Heart left ventricle (tissue), 16 donors: Measurements from ENCODE around the gene ZNF330. TPM values are rescaled to one million over a fixed set of nuclear protein-coding genes. Genes with fewer than 3 reads are reported as not detected.
"Not testable (repeated sequence)": the region's sequence is repeated elsewhere in the genome, so short reads cannot be mapped to it uniquely, and the experiment has no call there.

Experiments
- ATAC-seq, 4 donors: fragments of 200-7000 bp; cut with Tn5 transposase; one replicate each; pipeline ENCODE4 v1.9.1; 2020 to 2022; ENCODE audit warnings: moderate library complexity in 4 of 4, mild to moderate bottlenecking in 3 of 4, moderate number of reproducible peaks in 1 of 4
- DNase-seq, 5 donors: peaks; one replicate each; pipeline ENCODE4 v3.0.0-alpha.2; 2020
- H3K27ac ChIP-seq, 12 donors: fragments of 200-600 bp; sonication (generic) in 4 of 12; one replicate each; pipeline versions ENCODE4 v1.5.0 to v1.8.0; 2016 to 2022; ENCODE audit warnings: mild to moderate bottlenecking in 2 of 12
- H3K27me3 ChIP-seq, 9 donors: fragments of 200-600 bp; sonication (generic) in 2 of 9; one replicate each; pipeline versions ENCODE4 v1.5.1 to v1.8.0; 2016 to 2022; ENCODE audit warnings: mild to moderate bottlenecking in 3 of 9
- H3K36me3 ChIP-seq, 9 donors: fragments of 200-600 bp; sonication (generic) in 2 of 9; one replicate each; pipeline versions ENCODE4 v1.5.0 to v1.8.0; 2018 to 2022; ENCODE audit warnings: mild to moderate bottlenecking in 2 of 9
- H3K4me1 ChIP-seq, 12 donors: fragments of 200-600 bp; sonication (generic) in 4 of 12; one replicate each; pipeline versions ENCODE4 v1.5.0 to v1.8.0; 2016 to 2022; ENCODE audit warnings: mild to moderate bottlenecking in 3 of 12
- H3K4me3 ChIP-seq, 12 donors: fragments of 200-600 bp; sonication (generic) in 4 of 12; one replicate each; pipeline versions ENCODE4 v1.5.0 to v1.8.0; 2017 to 2022; ENCODE audit warnings: mild to moderate bottlenecking in 9 of 12, moderate library complexity in 4 of 12
- H3K9me3 ChIP-seq, 12 donors: fragments of 200-600 bp; sonication (generic) in 4 of 12; one replicate each; pipeline versions ENCODE4 v1.5.0 to v1.8.0; 2016 to 2022; ENCODE audit warnings: mild to moderate bottlenecking in 1 of 12
- CTCF ChIP-seq, 12 donors: fragments of 200-600 bp; sonication (generic) in 4 of 12; IDR thresholded peaks; one replicate each; pipeline versions ENCODE4 v1.5.0 to v1.8.0; 2018 to 2022; ENCODE audit warnings: antibody characterized with exemption in 12 of 12, mild to moderate bottlenecking in 5 of 12
- POLR2A ChIP-seq, 2 donors: fragments of 450-650 bp; IDR thresholded peaks; one replicate each; pipeline ENCODE4 v1.6.1; 2017; ENCODE audit warnings: antibody characterized with exemption in 2 of 2, mild to moderate bottlenecking in 2 of 2, moderate library complexity in 2 of 2
- WGBS, 4 donors: extraction: QIAGEN DNeasy Blood & Tissue Kit in 2 of 4; methylation state at CpG; one replicate each; pipeline versions ENCODE4 v1.1.5 to v1.1.7; 2013 to 2018; 5-methylcytosine and 5-hydroxymethylcytosine counted together
- intact Hi-C, 10 donors: fragments of 100-400 bp; cut with DNase I; formaldehyde crosslinking; loops; one replicate each; pipeline versions ENCODE4 v1.11.1 to v1.14.2; 2022
- polyA plus RNA-seq, 2 donors: library from polyadenylated mRNA; stranded (reverse); fragments of 200-250 nt; gene quantifications; one replicate each; pipeline ENCODE4 v1.2.3, GENCODE V29; 2013
- total RNA-seq, 9 donors: library from RNA; depleted of rRNA in 2 of 9; stranded (reverse); fragments of >200 nt in 2 of 9; fragmentation: NEBNext Ultra II Directional in 3 of 9; extraction: Animal tissue kit (Norgen Biotek cat#: 25700) in 3 of 9; gene quantifications; one replicate each; pipeline versions ENCODE4 v1.1.0 to v1.2.4, GENCODE V29; 2016 to 2023
- donor health status: ischemic (EF 13 %, LVEDD 7.1; RV severe dilation, severe dysfunction).
- donor health status: healthy with polysubstance abuse.
- donor health status: DM: no; HTN: yes; CAD: no.
- donor health status: DM: no; HTN: no; CAD: no.
- donor health status: ischemic (EF 25% LVEDD 6.9; RV normal size, moderate dysfunction).
- donor health status: ischemic (EF 25% LVEDD 5.7; RV mildly dilated, moderate dysfunction).
- donor health status: healthy.
- donor health status: DM: yes; HTN: yes; CAD: no.
- donor health status: ischemic (EF 35%, LVEDD 5.7; RV mildly dilated, moderate dysfunction).
- donor health status: nonischemic (EF 11% LVEDD 7.7; RV severe dilation, severe dysfunction).
- donor health status: DM: yes; HTN: yes; CAD: no.
- donor health status: PGD.
- donor health status: ischemic (EF 29% LVEDD 5.4; RV normal size, mild dysfunction).
- donor health status: nonischemic (EF 23%, LVEDD 6.1; RV moderate dilation, normal function).

The ZNF330 gene
- total and polyA plus RNA-seq, 11 donors = 54.4 to 183 (median 141) TPM

- ATAC-seq = no peak
- intact Hi-C loops = loop anchor here in 1 of 10 donors (10.0 kb wide), 1 partner anchor 1665 kb away; the partner anchor contains the start of gene INPP4B
- Histone ChIP-seq H3K9me3 (peaks cover 0 to 5% (median 0%) of the 10 kb centered on the region in 12 donors), H3K4me3 (no peak overlapping the region), H3K27ac (no peak overlapping the region), H3K36me3 (no peaks in the 10 kb centered on the region), H3K27me3 (no peaks in the 10 kb centered on the region), H3K4me1 (no peaks in the 10 kb centered on the region)
- no peak for DNase-seq
- TF ChIP-seq POLR2A (IDR thresholded peaks at IDR 0.05) = no peak
- TF ChIP-seq CTCF (IDR thresholded peaks at IDR 0.05) = no peak
- WGBS, 4 donors = 50 to 64% (median 57%) methylated on average over 8 of the region's 8 CpGs
These were observed 41.0 kb upstream of the ZNF330 start for GRCh38 chr4:141179474-141180373.

- TF ChIP-seq CTCF (IDR thresholded peaks at IDR 0.05) = no peak
- TF ChIP-seq POLR2A (IDR thresholded peaks at IDR 0.05) = no peak
- intact Hi-C loops = no loop called here
- Histone ChIP-seq H3K4me3 (no peak overlapping the region), H3K9me3 (peaks cover 0 to 5% (median 0%) of the 10 kb centered on the region in 12 donors), H3K27ac (no peak overlapping the region), H3K27me3 (no peaks in the 10 kb centered on the region), H3K36me3 (no peaks in the 10 kb centered on the region), H3K4me1 (no peaks in the 10 kb centered on the region)
- no peak for ATAC-seq
- no peak for DNase-seq
- 81 to 84% (median 83%) methylated on average over 2 of the region's 2 CpGs for WGBS, 4 donors
These were observed 39.5 kb upstream of the ZNF330 start for GRCh38 chr4:141180991-141181761.

GRCh38 chr4:141183491-141183890, 37.2 kb upstream of the ZNF330 start:
- H3K27me3 ChIP-seq, H3K36me3 ChIP-seq, H3K27ac ChIP-seq, H3K4me3 ChIP-seq, intact Hi-C loops, DNase-seq, H3K9me3 ChIP-seq, H3K4me1 ChIP-seq, ATAC-seq: not testable (repeated sequence)
- 60 to 82% (median 70%) methylated on average over 2 of the region's 2 CpGs for WGBS, 4 donors

- no peak for ATAC-seq
- 91 to 95% (median 94%) methylated on average over 2 of the region's 2 CpGs for WGBS, 4 donors
- TF ChIP-seq CTCF (IDR thresholded peaks at IDR 0.05) (no peak), POLR2A (IDR thresholded peaks at IDR 0.05) (no peak)
These were observed 28.1 kb upstream of the ZNF330 start for GRCh38 chr4:141192564-141192963.

More at GRCh38 chr4:141192564-141192963, 28.1 kb upstream of the ZNF330 start:
- DNase-seq = no peak
- no peak overlapping the region for H3K27ac ChIP-seq
- no peak overlapping the region for H3K4me3 ChIP-seq
- no peaks in the 10 kb centered on the region for H3K9me3 ChIP-seq
- intact Hi-C loops = no loop called here
- peaks cover 0 to 8% (median 0%) of the 10 kb centered on the region in 12 donors for H3K4me1 ChIP-seq
- H3K36me3 ChIP-seq = no peaks in the 10 kb centered on the region
- no peaks in the 10 kb centered on the region for H3K27me3 ChIP-seq
